ENCODE results near the gene MYO1A.

Gene MYO1A

GRCh38 chr12:57012600-57013465 is 37.1 kb downstream of the MYO1A start:
- no peak for DNase-seq

GRCh38 chr12:57011438-57012424 is 38.2 kb downstream of the MYO1A start:
- no peak for DNase-seq

- DNase-seq: no peak
Measured at GRCh38 chr12:57010627-57011247, 39.2 kb downstream of the MYO1A start.

GRCh38 chr12:57009949-57010626 is 39.8 kb downstream of the MYO1A start:
- DNase-seq: no peak

GRCh38 chr12:57008178-57008577 is 41.8 kb downstream of the MYO1A start:
- DNase-seq: no peak

- no peak for DNase-seq
Measured at GRCh38 chr12:57006809-57007475, 43.0 kb downstream of the MYO1A start.

- no peak for DNase-seq
Measured at GRCh38 chr12:57005980-57006808, 43.7 kb downstream of the MYO1A start, which contains the start of gene ZBTB39. Gene ZBTB39 (minus strand): TSS chr12:57006546. CDS start chr12:57004917, 1,629 bp downstream.

- no peak for DNase-seq
Measured at GRCh38 chr12:57004651-57005050, 45.3 kb downstream of the MYO1A start.

GRCh38 chr12:57003395-57003794 is 46.5 kb downstream of the MYO1A start:
- DNase-seq: no peak

- DNase-seq: no peak
Measured at GRCh38 chr12:57001448-57001906, 48.5 kb downstream of the MYO1A start.

- no peak for DNase-seq
Measured at GRCh38 chr12:57000393-57000792, 49.5 kb downstream of the MYO1A start.

GRCh38 chr12:56999456-56999855 is 50.5 kb downstream of the MYO1A start:
- DNase-seq: no peak

GRCh38 chr12:56998981-56999380 is 50.9 kb downstream of the MYO1A start:
- no peak for DNase-seq

GRCh38 chr12:56998316-56998715 is 51.6 kb downstream of the MYO1A start:
- no peak for DNase-seq

GRCh38 chr12:56996793-56997545 is 53.0 kb downstream of the MYO1A start:
- no peak for DNase-seq

- DNase-seq: no peak
Measured at GRCh38 chr12:56995930-56996496, 53.9 kb downstream of the MYO1A start.

- DNase-seq: no peak
Measured at GRCh38 chr12:56995201-56995929, 54.6 kb downstream of the MYO1A start.

- no peak for DNase-seq
Measured at GRCh38 chr12:56994231-56994746, 55.6 kb downstream of the MYO1A start.

GRCh38 chr12:56993346-56993745 is 56.6 kb downstream of the MYO1A start:
- no peak for DNase-seq

All from cerebellar nuclear complex (tissue), 1 donor.